ENCODE measurements around the gene PER3.

PER3 gene

GRCh38 chr1:7878027-7878426 lies 93.9 kb downstream of the PER3 start:
- DNase-seq = no peak

DNA sequence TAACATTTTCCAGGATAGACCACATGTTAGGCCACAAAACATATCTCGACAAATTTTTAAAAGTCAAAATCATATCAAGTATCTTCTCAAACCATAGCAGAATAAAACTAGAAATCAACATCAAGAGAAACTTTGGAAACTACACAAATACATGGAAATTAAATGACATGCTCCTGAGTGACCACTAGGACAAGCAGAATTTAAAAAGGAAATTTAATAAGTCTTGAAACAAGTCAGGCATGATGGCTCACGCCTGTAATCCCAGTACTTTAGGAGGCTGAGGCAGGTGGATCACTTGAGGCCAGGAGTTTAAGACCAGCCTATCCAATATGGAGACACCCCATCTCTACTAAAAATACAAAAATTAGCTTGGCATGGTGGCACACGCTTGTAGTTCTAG lies 95.1 kb downstream of the PER3 start:
- DNase-seq = no peak

GRCh38 chr1:7884757-7885156 lies 100.7 kb downstream of the PER3 start:
- no peak for DNase-seq

DNA sequence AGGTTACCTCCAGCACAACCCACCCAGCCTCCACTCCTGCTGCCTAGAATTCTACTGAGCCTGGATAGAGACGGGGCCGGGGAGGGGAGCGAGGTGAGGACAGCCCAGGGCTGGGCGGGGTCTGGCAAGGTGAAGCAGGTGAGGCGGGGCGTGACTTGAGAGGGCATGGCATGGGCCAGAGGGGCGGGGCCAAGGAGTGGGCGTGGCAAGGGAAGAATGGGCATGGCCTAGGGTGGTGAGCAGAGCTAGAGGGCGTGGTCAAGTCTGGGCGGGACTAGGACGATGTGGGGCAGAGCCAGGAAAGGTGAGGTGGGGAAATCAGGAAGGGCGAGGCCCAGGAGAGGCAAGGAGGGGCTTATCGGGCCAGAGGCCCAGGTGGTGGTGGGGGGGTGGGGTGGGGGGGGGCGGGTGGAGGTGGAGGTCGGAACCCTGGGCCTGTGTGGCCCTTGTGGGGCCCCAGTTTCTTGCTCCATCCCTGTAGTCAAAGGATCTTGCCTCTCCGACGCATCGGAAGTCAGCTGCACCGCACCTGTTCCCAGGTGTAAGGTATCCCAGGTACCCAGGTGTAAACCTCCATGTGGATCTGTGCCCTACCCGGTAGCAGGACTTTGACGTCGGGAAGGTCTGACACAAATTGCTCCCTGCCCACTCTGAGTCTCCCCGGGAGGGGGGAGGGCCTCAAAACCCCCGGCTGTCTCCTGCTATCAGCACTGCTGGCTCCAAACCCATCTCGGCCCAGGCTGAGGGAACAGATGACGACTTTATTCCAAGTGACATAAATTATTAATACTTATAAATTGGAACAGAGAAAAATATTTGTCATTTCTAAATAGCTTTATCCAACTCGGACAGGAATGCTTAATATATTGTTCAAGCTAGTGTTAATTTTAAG lies 101.7 kb downstream of the PER3 start:
- DNase-seq = no peak

DNA sequence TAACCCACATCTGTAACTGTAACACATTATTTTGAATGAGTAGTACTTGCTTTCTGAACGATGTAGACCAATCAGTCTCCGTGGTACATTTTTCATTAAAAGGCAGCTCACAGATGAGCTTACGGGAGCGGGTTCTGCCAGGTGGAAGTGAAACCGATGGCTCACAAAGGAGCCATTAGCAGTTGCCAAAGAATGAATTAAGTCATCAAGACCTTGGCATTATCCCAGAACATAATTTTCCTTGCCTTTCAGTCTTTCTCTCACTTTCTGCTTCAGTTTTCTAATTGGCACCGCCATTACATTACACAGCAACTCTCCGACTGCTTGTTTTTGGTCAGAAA lies 102.3 kb downstream of the PER3 start:
- DNase-seq = no peak

GRCh38 chr1:7888248-7889081 lies 104.4 kb downstream of the PER3 start:
- no peak for DNase-seq

DNA sequence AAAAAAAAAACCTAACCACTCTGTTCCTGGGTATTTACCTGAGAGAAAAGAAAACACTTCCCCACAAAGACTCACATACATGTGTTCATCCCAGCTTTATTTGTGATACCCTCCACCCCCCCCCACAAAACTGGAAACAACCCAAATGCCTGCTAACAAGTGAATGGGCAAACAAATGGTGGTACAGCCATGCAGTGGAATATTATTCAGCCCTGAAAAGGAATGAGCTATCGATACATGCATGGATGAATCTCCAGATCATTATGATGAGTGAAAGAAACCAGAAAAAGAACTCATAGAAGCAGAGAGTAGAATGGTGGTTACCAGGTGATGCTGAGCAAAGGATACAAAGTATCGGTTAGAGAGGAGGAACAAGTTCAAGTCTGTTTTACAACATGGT lies 106.8 kb downstream of the PER3 start:
- DNase-seq = no peak

- DNase-seq = no peak
These were observed 107.7 kb downstream of the PER3 start for GRCh38 chr1:7891804-7892203.

- no peak for DNase-seq
These were observed 109.6 kb downstream of the PER3 start for GRCh38 chr1:7893529-7894180.

Measured in activated naive CD4-positive, alpha-beta T cell (primary cell).